ENCODE results near the gene SMURF1. TPM values are rescaled to one million over a fixed set of nuclear protein-coding genes. Genes with fewer than 3 reads are reported as not detected.

The SMURF1 gene
- total and polyA plus RNA-seq, 2 of the 8 experiments (the other 6 are each of a cell fraction or from before 2014, with no cell fraction given) = 9.6 to 24.5 TPM

- TF ChIP-seq CHD7 (IDR thresholded peaks at IDR 0.05; ENCODE audit: insufficient replicate concordance, low read length) (no peak), EZH2 (IDR thresholded peaks at IDR 0.05; ENCODE audit: low read depth, low read length, severe bottlenecking) (no peak), BACH1 (IDR thresholded peaks at IDR 0.05; ENCODE audit: low read length) (no peak), TBP (IDR thresholded peaks at IDR 0.05; ENCODE audit: low read depth, low read length) (no peak)
Observed at GRCh38 chr7:99118077-99118476, 25.8 kb downstream of the SMURF1 start (continued).

All from H1 (cell line).